Sigmoid colon (tissue), 7 donors: ENCODE measurements around the gene ABI3BP. TPM values are rescaled to one million over a fixed set of nuclear protein-coding genes. Genes with fewer than 3 reads are reported as not detected.

Experiments
- DNase-seq: peaks from one replicate; pipeline ENCODE4 v3.0.0-alpha.2; 2019
- H3K27ac ChIP-seq, 4 donors: fragments of 200-600 bp; sonication (generic); one replicate each; pipeline ENCODE4 v1.5.1; 2016 to 2019; ENCODE audit warnings: mild to moderate bottlenecking in 1 of 4
- H3K27me3 ChIP-seq, 3 donors: fragments of 200-600 bp; sonication (generic); one replicate each; pipeline ENCODE4 v1.5.1; 2019; ENCODE audit warnings: mild to moderate bottlenecking in 1 of 3
- H3K36me3 ChIP-seq, 4 donors: fragments of 200-600 bp; sonication (generic); one replicate each; pipeline ENCODE4 v1.5.1; 2016 to 2019
- H3K4me1 ChIP-seq, 4 donors: fragments of 200-600 bp; sonication (generic); one replicate each; pipeline ENCODE4 v1.5.1; 2017 to 2019
- H3K4me3 ChIP-seq, 4 donors: fragments of 200-600 bp; sonication (generic); one replicate each; pipeline ENCODE4 v1.5.1; 2017 to 2019; ENCODE audit warnings: mild to moderate bottlenecking in 2 of 4, moderate library complexity in 1 of 4
- H3K9me3 ChIP-seq, 4 donors: fragments of 200-600 bp in 3 of 4; sonication (generic) in 3 of 4; one replicate each; pipeline versions ENCODE4 v1.5.1 to v1.6.1; 2013 to 2019
- EP300 ChIP-seq, 4 donors: sonication (generic); formaldehyde crosslinking; IDR thresholded peaks; one replicate each; pipeline ENCODE4 v1.6.1; 2017; ENCODE audit warnings: antibody characterized with exemption in 4 of 4
- POLR2A ChIP-seq, 2 donors: fragments of 450-650 bp; IDR thresholded peaks; one replicate each; pipeline ENCODE4 v1.6.1; 2016; ENCODE audit warnings: antibody characterized with exemption in 2 of 2, mild to moderate bottlenecking in 2 of 2, moderate library complexity in 2 of 2
- POLR2AphosphoS5 ChIP-seq, 4 donors: sonication (generic); formaldehyde crosslinking; IDR thresholded peaks; one replicate each; pipeline ENCODE4 v1.6.1; 2017; ENCODE audit warnings: antibody characterized with exemption in 4 of 4
- WGBS, 2 donors: extraction: QIAGEN DNeasy Blood & Tissue Kit; methylation state at CpG; one replicate each; pipeline ENCODE4 v1.1.7; 2013; 5-methylcytosine and 5-hydroxymethylcytosine counted together
- intact Hi-C: fragments of 100-400 bp; cut with DNase I; formaldehyde crosslinking; loops from one replicate; pipeline ENCODE4 v1.15.1; 2023
- polyA plus RNA-seq, 3 donors: library from polyadenylated mRNA; stranded (reverse); fragments of 200-250 nt; gene quantifications; one replicate each; pipeline ENCODE4 v1.2.3, GENCODE V29; 2013
- total RNA-seq, 4 donors: library from RNA; depleted of rRNA; stranded (reverse); fragments of >200 nt; gene quantifications; one replicate each; pipeline ENCODE4 v1.1.0, GENCODE V29; 2016
- TF ChIP-seq, protein P1 (sequence below), 4 experiments: fragments of 450-650 bp in 3 of 4; fragments of 200-600 bp in 1 of 4; IDR thresholded peaks; one replicate each; pipeline ENCODE4 v1.5.1; 2016 to 2019; ENCODE audit warnings: antibody characterized with exemption in 4 of 4, mild to moderate bottlenecking in 3 of 4, moderate library complexity in 2 of 4
- donor health status: healthy with polysubstance abuse.
- donor health status: Bipolar disorder and iron deficiency.
- donor health status: healthy.

The ABI3BP gene
- total and polyA plus RNA-seq, 7 donors, result 1.2 to 177 (median 30.4) TPM

DNA sequence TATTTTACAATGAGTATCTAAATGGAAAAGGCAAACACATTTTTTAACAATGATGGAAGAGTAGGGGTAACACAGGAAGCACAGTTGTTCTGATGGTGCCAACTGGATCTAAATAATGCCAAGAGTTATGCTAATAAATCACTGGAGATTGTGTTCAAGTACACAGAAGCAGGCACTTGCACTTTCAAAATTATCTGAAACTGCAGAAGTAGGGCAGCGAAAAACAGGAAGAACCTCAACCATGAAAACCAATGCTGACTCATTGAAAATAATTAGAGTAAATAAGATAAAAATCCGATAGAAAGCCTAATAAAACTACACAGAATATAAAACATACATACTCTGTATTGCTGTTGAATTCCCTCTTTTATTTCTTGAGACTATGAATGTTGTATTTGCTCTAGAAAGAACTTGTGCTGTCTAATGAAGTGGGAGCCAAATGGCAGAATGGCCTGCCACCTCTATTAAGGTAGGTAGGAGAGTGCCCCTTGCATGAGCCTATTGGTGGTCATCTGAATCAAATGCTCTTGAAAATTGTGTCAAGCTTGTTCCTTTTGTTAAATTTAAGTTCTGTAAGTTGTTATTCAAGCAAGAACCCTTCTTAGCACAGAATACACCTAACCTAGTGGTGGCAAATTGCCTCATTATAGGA is 93.7 kb downstream of the ABI3BP start:
- Histone ChIP-seq H3K4me3 (no peak overlapping the region), H3K27me3 (no peaks in the 10 kb centered on the region), H3K4me1 (no peaks in the 10 kb centered on the region), H3K36me3 (peaks cover 0 to 10% (median 0%) of the 10 kb centered on the region in 4 donors), H3K27ac (no peak overlapping the region), H3K9me3 (no peaks in the 10 kb centered on the region)
- TF ChIP-seq POLR2AphosphoS5 (IDR thresholded peaks at IDR 0.05) (no peak), POLR2A (IDR thresholded peaks at IDR 0.05) (no peak), EP300 (IDR thresholded peaks at IDR 0.05) (no peak)
- TF ChIP-seq, protein P1, sequence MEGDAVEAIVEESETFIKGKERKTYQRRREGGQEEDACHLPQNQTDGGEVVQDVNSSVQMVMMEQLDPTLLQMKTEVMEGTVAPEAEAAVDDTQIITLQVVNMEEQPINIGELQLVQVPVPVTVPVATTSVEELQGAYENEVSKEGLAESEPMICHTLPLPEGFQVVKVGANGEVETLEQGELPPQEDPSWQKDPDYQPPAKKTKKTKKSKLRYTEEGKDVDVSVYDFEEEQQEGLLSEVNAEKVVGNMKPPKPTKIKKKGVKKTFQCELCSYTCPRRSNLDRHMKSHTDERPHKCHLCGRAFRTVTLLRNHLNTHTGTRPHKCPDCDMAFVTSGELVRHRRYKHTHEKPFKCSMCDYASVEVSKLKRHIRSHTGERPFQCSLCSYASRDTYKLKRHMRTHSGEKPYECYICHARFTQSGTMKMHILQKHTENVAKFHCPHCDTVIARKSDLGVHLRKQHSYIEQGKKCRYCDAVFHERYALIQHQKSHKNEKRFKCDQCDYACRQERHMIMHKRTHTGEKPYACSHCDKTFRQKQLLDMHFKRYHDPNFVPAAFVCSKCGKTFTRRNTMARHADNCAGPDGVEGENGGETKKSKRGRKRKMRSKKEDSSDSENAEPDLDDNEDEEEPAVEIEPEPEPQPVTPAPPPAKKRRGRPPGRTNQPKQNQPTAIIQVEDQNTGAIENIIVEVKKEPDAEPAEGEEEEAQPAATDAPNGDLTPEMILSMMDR (IDR thresholded peaks at IDR 0.05), result no peak
- WGBS, 2 donors, result 30 to 36% methylated on average over 2 of the region's 2 CpGs
- intact Hi-C loops, result loop anchor here (5.0 to 10.0 kb wide), 2 partner anchors 298 to 475 kb away; no protein-coding TSS in a partner anchor
- DNase-seq, result no peak

DNA sequence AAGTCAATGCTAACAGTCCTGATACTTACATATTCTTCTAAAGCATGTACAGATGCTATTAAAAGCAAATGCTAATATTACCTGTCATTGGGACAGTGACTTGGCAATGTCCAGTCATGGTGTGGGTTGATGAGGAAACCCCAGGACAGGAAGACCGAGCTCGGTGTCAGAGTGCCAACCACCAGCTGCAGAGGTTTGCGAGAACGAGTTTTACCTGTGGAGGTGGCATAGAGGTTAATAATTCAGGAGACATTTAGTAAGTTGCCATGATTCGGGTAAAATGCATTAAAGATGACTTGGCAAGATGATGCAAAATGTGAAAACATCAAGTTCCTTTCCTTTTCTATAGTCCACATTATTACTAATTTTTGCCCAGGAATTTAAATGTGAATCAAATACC is 94.5 kb downstream of the ABI3BP start:
- WGBS, 2 donors, result 70 to 80% methylated on average over 5 of the region's 5 CpGs
- no peak for DNase-seq
- Histone ChIP-seq H3K36me3 (peaks cover 0 to 10% (median 0%) of the 10 kb centered on the region in 4 donors), H3K27me3 (no peaks in the 10 kb centered on the region), H3K27ac (no peak overlapping the region), H3K9me3 (no peaks in the 10 kb centered on the region), H3K4me3 (no peak overlapping the region), H3K4me1 (no peaks in the 10 kb centered on the region)
- TF ChIP-seq POLR2AphosphoS5 (IDR thresholded peaks at IDR 0.05), result no peak
- intact Hi-C loops, result loop anchor here (5.0 to 10.0 kb wide), 2 partner anchors 299 to 476 kb away; no protein-coding TSS in a partner anchor

DNA sequence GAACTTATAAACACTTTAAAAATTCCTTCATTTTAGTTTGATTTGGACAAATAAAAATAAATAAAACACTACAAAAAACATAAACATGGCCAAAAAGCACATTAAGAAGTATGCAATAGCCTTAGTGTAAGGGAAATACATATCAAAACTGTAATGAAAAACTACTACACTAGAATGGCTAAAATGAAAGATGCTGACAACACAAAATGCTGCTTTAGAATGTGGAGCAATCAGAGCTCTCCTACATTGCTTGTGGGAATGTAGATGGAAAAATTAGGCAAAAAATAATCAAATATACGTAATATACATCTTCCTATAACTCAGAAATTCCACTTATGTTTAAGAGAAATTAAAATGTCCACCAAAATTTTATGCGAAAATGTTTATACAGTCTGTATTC is 96.2 kb downstream of the ABI3BP start:
- Histone ChIP-seq H3K27ac (no peak overlapping the region), H3K27me3 (no peaks in the 10 kb centered on the region), H3K9me3 (no peaks in the 10 kb centered on the region), H3K36me3 (peaks cover 0 to 10% (median 0%) of the 10 kb centered on the region in 4 donors), H3K4me3 (no peak overlapping the region), H3K4me1 (no peaks in the 10 kb centered on the region)
- WGBS, 2 donors, result 48 to 74% methylated on average over 2 of the region's 2 CpGs
- no peak for DNase-seq
- TF ChIP-seq EP300 (IDR thresholded peaks at IDR 0.05) (no peak), POLR2AphosphoS5 (IDR thresholded peaks at IDR 0.05) (no peak), POLR2A (IDR thresholded peaks at IDR 0.05) (no peak)
- TF ChIP-seq, protein P1 (IDR thresholded peaks at IDR 0.05), result no peak
- intact Hi-C loops, result loop anchor here (5.0 to 10.0 kb wide), 2 partner anchors 300 to 478 kb away; no protein-coding TSS in a partner anchor

DNA sequence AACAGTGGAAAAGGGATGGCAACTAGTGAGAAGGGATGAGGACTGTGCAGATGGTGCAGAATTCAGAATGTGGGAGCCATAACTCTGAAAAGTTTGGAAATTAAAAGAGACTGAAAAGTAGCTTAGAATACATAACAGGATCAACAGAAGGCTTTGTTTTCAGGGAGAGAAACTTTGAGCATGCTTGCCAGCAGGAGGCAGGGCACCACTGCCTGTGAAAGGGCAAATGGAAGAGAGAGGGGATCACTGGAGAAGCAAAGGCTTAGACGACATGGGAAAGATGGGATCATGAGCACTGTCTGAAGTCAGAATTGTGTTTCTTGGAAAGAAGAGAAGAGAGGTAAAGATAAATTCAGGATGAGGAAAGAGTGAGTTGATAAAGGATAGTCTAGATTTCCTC is 99.6 kb downstream of the ABI3BP start:
- no peak for DNase-seq
- intact Hi-C loops, result loop anchor here (10.0 kb wide), 1 partner anchor 481 kb away; no protein-coding TSS in a partner anchor
- Histone ChIP-seq H3K36me3 (peaks cover 0 to 10% (median 0%) of the 10 kb centered on the region in 4 donors), H3K4me3 (no peak overlapping the region), H3K9me3 (no peaks in the 10 kb centered on the region), H3K4me1 (no peaks in the 10 kb centered on the region), H3K27me3 (no peaks in the 10 kb centered on the region), H3K27ac (no peak overlapping the region)
- 38 to 40% methylated on average over 1 of the region's 1 CpG for WGBS, 2 donors
- TF ChIP-seq POLR2A (IDR thresholded peaks at IDR 0.05), result no peak
- no peak for TF ChIP-seq EP300 (IDR thresholded peaks at IDR 0.05)
- TF ChIP-seq, protein P1 (IDR thresholded peaks at IDR 0.05), result peak in 3 of 4 experiments; percentile 20 to 47 (median 44)
- no peak for TF ChIP-seq POLR2AphosphoS5 (IDR thresholded peaks at IDR 0.05)

DNA sequence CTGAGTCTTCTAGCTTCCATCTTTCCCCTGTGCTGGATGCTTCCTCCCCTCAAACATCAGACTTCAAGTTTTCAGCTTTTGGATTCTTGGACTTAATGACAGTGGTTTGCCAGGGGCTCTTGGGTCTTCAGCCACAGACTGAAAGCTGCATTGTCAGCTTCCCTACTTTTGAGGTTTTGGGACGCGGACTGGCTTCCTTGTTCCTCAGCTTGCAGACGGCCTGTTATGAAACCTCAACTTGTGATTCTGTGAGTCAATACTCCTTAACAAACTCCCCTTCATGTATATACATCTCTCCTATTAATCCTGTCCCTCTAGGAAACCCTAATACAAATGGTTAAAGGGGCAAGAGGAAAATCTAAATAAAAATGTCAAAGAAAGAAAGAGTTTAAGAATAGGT is 100.1 kb downstream of the ABI3BP start:
- intact Hi-C loops, result loop anchor here (10.0 kb wide), 1 partner anchor 482 kb away; no protein-coding TSS in a partner anchor
- Histone ChIP-seq H3K27ac (no peak overlapping the region), H3K4me3 (no peak overlapping the region), H3K4me1 (no peaks in the 10 kb centered on the region), H3K27me3 (no peaks in the 10 kb centered on the region), H3K9me3 (no peaks in the 10 kb centered on the region), H3K36me3 (peaks cover 0 to 5% (median 0%) of the 10 kb centered on the region in 4 donors)
- DNase-seq, result no peak
- WGBS, 2 donors, result 59 to 89% methylated on average over 3 of the region's 3 CpGs
- TF ChIP-seq, protein P1 (IDR thresholded peaks at IDR 0.05), result no peak
- TF ChIP-seq POLR2AphosphoS5 (IDR thresholded peaks at IDR 0.05) (no peak), POLR2A (IDR thresholded peaks at IDR 0.05) (no peak), EP300 (IDR thresholded peaks at IDR 0.05) (no peak)
